Peyer's patch (tissue), 4 donors: ENCODE measurements around the gene IQGAP3. TPM values are rescaled to one million over a fixed set of nuclear protein-coding genes. Genes with fewer than 3 reads are reported as not detected.

ENCODE experiments used
- DNase-seq, 3 donors: peaks; one replicate each; pipeline ENCODE4 v3.0.0-alpha.2; 2017 to 2019
- H3K27ac ChIP-seq, 4 donors: fragments of 200-600 bp; sonication (generic); one replicate each; pipeline ENCODE4 v1.5.1; 2016 to 2019
- H3K27me3 ChIP-seq, 2 donors: fragments of 200-600 bp; sonication (generic); one replicate each; pipeline ENCODE4 v1.5.1; 2019
- H3K36me3 ChIP-seq, 3 donors: fragments of 200-600 bp; sonication (generic); one replicate each; pipeline ENCODE4 v1.5.1; 2016 to 2019
- H3K4me1 ChIP-seq, 4 donors: fragments of 200-600 bp; sonication (generic); one replicate each; pipeline ENCODE4 v1.5.1; 2016 to 2019
- H3K4me3 ChIP-seq, 4 donors: fragments of 200-600 bp; sonication (generic); 1 replicate in 3 of 4; 2 replicates in 1 of 4; pipeline ENCODE4 v1.5.1; 2016 to 2019; ENCODE audit warnings: mild to moderate bottlenecking in 1 of 4
- H3K9me3 ChIP-seq, 4 donors: fragments of 200-600 bp; sonication (generic); one replicate each; pipeline ENCODE4 v1.5.1; 2016 to 2019; ENCODE audit warnings: mild to moderate bottlenecking in 1 of 4
- CTCF ChIP-seq, 6 experiments: fragments of 450-650 bp in 4 of 6; fragments of 200-600 bp in 2 of 6; sonication (generic) in 1 of 6; IDR thresholded peaks; one replicate each; pipeline ENCODE4 v1.5.1; 2017 to 2019; ENCODE audit warnings: antibody characterized with exemption in 6 of 6, mild to moderate bottlenecking in 3 of 6, moderate library complexity in 1 of 6
- POLR2A ChIP-seq, 2 donors: fragments of 450-650 bp; IDR thresholded peaks; one replicate each; pipeline ENCODE4 v1.5.1; 2017; ENCODE audit warnings: antibody characterized with exemption in 2 of 2, mild to moderate bottlenecking in 2 of 2, moderate library complexity in 2 of 2
- total RNA-seq, 4 donors: library from RNA; depleted of rRNA; stranded (reverse); fragments of >200 nt; gene quantifications; one replicate each; pipeline ENCODE4 v1.1.0, GENCODE V29; 2016

Gene IQGAP3
- total RNA-seq, 4 donors from 2014 or later, result 5.4 to 45.4 (median 8.2) TPM

DNA sequence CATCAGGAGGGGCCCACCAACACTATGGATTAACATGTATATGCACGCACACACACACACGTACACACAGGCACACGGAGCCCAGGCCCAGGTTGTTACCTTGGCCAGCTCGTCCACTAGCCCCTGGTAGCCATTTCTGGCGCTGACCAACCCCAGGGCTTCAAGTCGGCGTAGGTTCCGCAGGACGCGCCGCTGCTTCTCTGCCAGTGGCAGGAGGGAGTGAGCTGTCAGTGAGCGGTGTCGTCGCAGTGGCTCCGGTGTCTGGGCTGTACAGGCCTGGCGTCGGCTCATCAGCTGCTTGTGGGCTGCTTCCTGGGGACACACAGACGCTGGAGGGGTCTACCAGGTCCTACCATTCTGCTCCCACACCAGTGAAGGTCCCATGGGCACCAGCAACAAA is 42.4 kb downstream of the IQGAP3 start:
- TF ChIP-seq CTCF (IDR thresholded peaks at IDR 0.05) (no peak), POLR2A (IDR thresholded peaks at IDR 0.05) (no peak)
- no peaks in the 10 kb centered on the region for H3K27me3 ChIP-seq
- DNase-seq, result no peak
- no peaks in the 10 kb centered on the region for H3K36me3 ChIP-seq
- no peaks in the 10 kb centered on the region for H3K4me1 ChIP-seq
- H3K9me3 ChIP-seq, result no peaks in the 10 kb centered on the region
- H3K27ac ChIP-seq, result no peak overlapping the region
- H3K4me3 ChIP-seq, result no peak overlapping the region

DNA sequence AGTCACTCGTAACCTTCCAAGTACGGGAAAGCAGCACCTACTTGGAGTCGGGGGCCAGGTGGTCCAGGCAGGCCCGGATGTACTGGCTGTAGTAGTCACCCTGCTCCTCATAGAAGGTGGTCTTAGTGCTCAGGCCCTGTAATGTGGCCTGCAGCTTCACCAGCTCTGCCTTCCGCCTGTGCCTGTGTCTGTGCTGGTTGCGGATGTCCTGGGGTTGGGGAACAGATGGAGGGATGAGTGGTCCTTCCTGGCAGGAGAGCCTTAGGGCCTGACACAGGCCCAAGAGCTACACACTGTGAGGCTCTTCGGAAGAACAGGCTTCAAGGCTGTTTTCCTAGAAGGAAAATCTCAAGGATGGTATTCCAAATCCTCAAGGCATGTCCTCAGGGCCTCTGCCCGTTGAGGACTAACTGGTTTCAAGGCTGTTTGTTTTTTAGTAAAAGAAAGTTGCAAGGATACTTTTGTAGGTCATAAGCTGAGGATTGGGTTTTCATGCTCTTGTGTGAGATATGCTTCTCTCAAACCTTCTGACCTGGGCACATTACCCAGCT is 43.4 kb downstream of the IQGAP3 start:
- Histone ChIP-seq H3K9me3 (no peaks in the 10 kb centered on the region), H3K36me3 (no peaks in the 10 kb centered on the region), H3K27me3 (no peaks in the 10 kb centered on the region), H3K27ac (no peak overlapping the region), H3K4me1 (peaks cover 0 to 7% (median 0%) of the 10 kb centered on the region in 4 donors), H3K4me3 (no peak overlapping the region)
- DNase-seq, result no peak
- TF ChIP-seq CTCF (IDR thresholded peaks at IDR 0.05) (no peak), POLR2A (IDR thresholded peaks at IDR 0.05) (no peak)

- Histone ChIP-seq H3K27ac (no peak overlapping the region), H3K9me3 (no peaks in the 10 kb centered on the region), H3K27me3 (no peaks in the 10 kb centered on the region), H3K36me3 (no peaks in the 10 kb centered on the region), H3K4me3 (no peak overlapping the region), H3K4me1 (peaks cover 0 to 10% (median 0%) of the 10 kb centered on the region in 4 donors)
- TF ChIP-seq POLR2A (IDR thresholded peaks at IDR 0.05), result no peak
- no peak for TF ChIP-seq CTCF (IDR thresholded peaks at IDR 0.05)
- no peak for DNase-seq
Observed at GRCh38 chr1:156528231-156528630, 44.1 kb downstream of the IQGAP3 start.

DNA sequence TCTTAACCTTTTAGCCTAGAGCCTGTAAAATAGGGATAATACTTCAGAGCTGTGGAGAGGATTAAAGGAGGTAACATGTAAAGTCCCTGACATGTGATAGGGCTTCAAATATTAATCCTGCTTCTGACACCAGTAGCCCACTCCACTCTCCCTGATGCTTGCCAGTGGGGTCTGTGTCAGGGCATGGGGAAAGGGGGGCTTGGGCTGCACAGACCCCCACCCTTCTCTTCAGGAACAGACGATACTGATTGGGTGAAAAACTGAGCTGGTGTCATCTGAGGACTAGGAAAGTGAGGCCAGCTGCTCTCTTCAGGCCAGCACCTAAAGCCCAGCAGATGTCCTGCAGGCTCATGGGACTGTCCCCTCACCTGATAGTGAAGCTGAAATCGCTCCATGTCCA is 44.8 kb downstream of the IQGAP3 start:
- TF ChIP-seq CTCF (IDR thresholded peaks at IDR 0.05) (no peak), POLR2A (IDR thresholded peaks at IDR 0.05) (no peak)
- Histone ChIP-seq H3K4me1 (peaks cover 0 to 10% (median 0%) of the 10 kb centered on the region in 4 donors), H3K4me3 (no peak overlapping the region), H3K9me3 (no peaks in the 10 kb centered on the region), H3K36me3 (no peaks in the 10 kb centered on the region), H3K27me3 (no peaks in the 10 kb centered on the region), H3K27ac (no peak overlapping the region)
- DNase-seq, result no peak

GRCh38 chr1:156525856-156526489 is 46.4 kb downstream of the IQGAP3 start:
- Histone ChIP-seq H3K4me3 (no peak overlapping the region), H3K36me3 (no peaks in the 10 kb centered on the region), H3K27ac (peak overlapping the region in 1 of 4 donors; percentile 63), H3K9me3 (no peaks in the 10 kb centered on the region), H3K4me1 (peaks cover 0 to 10% (median 0%) of the 10 kb centered on the region in 4 donors), H3K27me3 (no peaks in the 10 kb centered on the region)
- peak in 1 of 3 donors; percentile 76 for DNase-seq
- TF ChIP-seq CTCF (IDR thresholded peaks at IDR 0.05) (no peak), POLR2A (IDR thresholded peaks at IDR 0.05) (no peak)
